SK-N-SH treated with all-trans-retinoic acid at 6 μM for 48 hours (cell line): ENCODE measurements around the gene HELQ.

Source experiments
- ATAC-seq: fragments of 200-7000 bp; cut with Tn5 transposase; 3 replicates; pipeline ENCODE4 v1.9.1; 2020; ENCODE audit warnings: mild to moderate bottlenecking, moderate library complexity
- ARNTL ChIP-seq: fragments of 450-650 bp; formaldehyde crosslinking; IDR thresholded peaks from 2 replicates; pipeline ENCODE4 v1.5.0; 2020; ENCODE audit warnings: low read depth, mild to moderate bottlenecking, moderate library complexity, borderline replicate concordance
- BACH2 ChIP-seq: fragments of 250-450 bp; sonication (Bioruptor Pico); IDR thresholded peaks from 2 replicates; pipeline ENCODE4 v1.9.0; 2021; ENCODE audit warnings: mild to moderate bottlenecking, borderline replicate concordance
- CSDC2 ChIP-seq: fragments of 250-450 bp; sonication (Bioruptor Pico); IDR thresholded peaks from 2 replicates; pipeline ENCODE4 v1.5.0; 2020; ENCODE audit warnings: mild to moderate bottlenecking, moderate library complexity
- ESRRG ChIP-seq: fragments of 250-450 bp; sonication (Bioruptor Pico); IDR thresholded peaks from 2 replicates; pipeline ENCODE4 v1.6.1; 2021; ENCODE audit warnings: mild to moderate bottlenecking
- GLIS3 ChIP-seq: fragments of 250-450 bp; sonication (Bioruptor Pico); IDR thresholded peaks from 2 replicates; pipeline ENCODE4 v1.5.0; 2020; ENCODE audit warnings: mild to moderate bottlenecking, moderate library complexity
- ISL1 ChIP-seq: fragments of 250-450 bp; sonication (Bioruptor Pico); IDR thresholded peaks from 2 replicates; pipeline ENCODE4 v2.1.2; 2022; ENCODE audit warnings: mild to moderate bottlenecking, moderate library complexity
- OSR1 ChIP-seq: fragments of 250-450 bp; sonication (Bioruptor Pico); IDR thresholded peaks from 2 replicates; pipeline ENCODE4 v1.8.0; 2022; ENCODE audit warnings: moderate library complexity, mild to moderate bottlenecking, inconsistent platforms
- PPARA ChIP-seq: fragments of 250-450 bp; sonication (Bioruptor Pico); IDR thresholded peaks from 2 replicates; pipeline ENCODE4 v1.5.0; 2020; ENCODE audit warnings: mild to moderate bottlenecking, borderline replicate concordance
- RARB ChIP-seq: fragments of 250-450 bp; sonication (Bioruptor Pico); IDR thresholded peaks from 2 replicates; pipeline ENCODE4 v1.8.0; 2021; ENCODE audit warnings: mild to moderate bottlenecking, moderate library complexity
- TCF4 ChIP-seq: fragments of 250-450 bp; sonication (Bioruptor Pico); IDR thresholded peaks from 2 replicates; pipeline ENCODE4 v1.8.0; 2021; ENCODE audit warnings: mild to moderate bottlenecking, moderate library complexity, borderline replicate concordance
- TOX ChIP-seq: fragments of 250-450 bp; sonication (Bioruptor Pico); IDR thresholded peaks from 2 replicates; pipeline ENCODE4 v1.8.0; 2021; ENCODE audit warnings: mild to moderate bottlenecking, moderate library complexity, borderline replicate concordance
- ZC3H10 ChIP-seq: fragments of 250-450 bp; sonication (Bioruptor Pico); IDR thresholded peaks from 2 replicates; pipeline ENCODE4 v1.5.1; 2021; ENCODE audit warnings: mild to moderate bottlenecking, moderate library complexity
- ZFP3 ChIP-seq: fragments of 250-450 bp; sonication (Bioruptor Pico); IDR thresholded peaks from 2 replicates; pipeline ENCODE4 v1.5.0; 2020; ENCODE audit warnings: mild to moderate bottlenecking, moderate library complexity
- ZFP30 ChIP-seq: fragments of 450-650 bp; formaldehyde crosslinking; IDR thresholded peaks from 2 replicates; pipeline ENCODE4 v1.5.0; 2022; ENCODE audit warnings: mild to moderate bottlenecking, moderate library complexity
- ZNF565 ChIP-seq: fragments of 450-650 bp; formaldehyde crosslinking; conservative IDR thresholded peaks from 2 replicates; pipeline ENCODE4 v1.5.0; 2020; ENCODE audit warnings: low read depth, mild to moderate bottlenecking, moderate library complexity
- ZNF70 ChIP-seq: fragments of 450-650 bp; formaldehyde crosslinking; IDR thresholded peaks from 2 replicates; pipeline ENCODE4 v1.5.0; 2020; ENCODE audit warnings: mild to moderate bottlenecking, moderate library complexity
- ZNF8 ChIP-seq: fragments of 450-650 bp; formaldehyde crosslinking; IDR thresholded peaks from 2 replicates; pipeline ENCODE4 v1.5.0; 2020; ENCODE audit warnings: mild to moderate bottlenecking, moderate library complexity
- TF ChIP-seq, protein P1 (sequence below): fragments of 250-450 bp; sonication (Bioruptor Pico); IDR thresholded peaks from 2 replicates; pipeline ENCODE4 v1.5.1; 2021; ENCODE audit warnings: mild to moderate bottlenecking, moderate library complexity
- TF ChIP-seq, protein P2 (sequence below): fragments of 250-450 bp; sonication (Bioruptor Pico); IDR thresholded peaks from 2 replicates; pipeline ENCODE4 v1.8.0; 2021; ENCODE audit warnings: low read depth, mild to moderate bottlenecking, moderate library complexity, borderline replicate concordance
- TF ChIP-seq, protein P3 (sequence below): fragments of 250-450 bp; sonication (Bioruptor Pico); IDR thresholded peaks from 2 replicates; pipeline ENCODE4 v1.5.1; 2020; ENCODE audit warnings: low read depth, mild to moderate bottlenecking, moderate library complexity
- TF ChIP-seq, protein P4 (sequence below): fragments of 250-450 bp; sonication (Bioruptor Pico); IDR thresholded peaks from 2 replicates; pipeline ENCODE4 v1.8.0; 2020; ENCODE audit warnings: mild to moderate bottlenecking, moderate library complexity, borderline replicate concordance

The HELQ gene

DNA sequence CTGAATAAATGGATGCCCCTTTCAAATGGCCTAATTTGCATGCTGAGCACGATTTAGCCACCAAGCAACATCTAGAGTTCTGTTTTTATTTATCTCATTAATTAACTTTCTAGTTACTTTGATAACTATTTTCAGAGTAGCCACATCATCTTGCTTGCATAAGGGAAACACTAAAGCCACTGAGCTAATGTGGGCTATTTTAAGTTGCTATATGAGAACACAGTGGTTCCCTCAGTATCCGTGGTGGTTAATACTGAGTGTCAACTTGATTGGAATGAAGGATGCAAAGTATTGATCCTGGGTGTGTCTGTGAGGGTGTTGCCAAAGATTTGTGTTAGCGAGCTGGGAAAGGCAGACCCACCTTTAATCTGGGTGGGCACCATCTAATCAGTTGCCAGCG is 95.6 kb downstream of the HELQ start:
- TF ChIP-seq ZFP30 (CRISPR knock-in tag) (no peak), GLIS3 (no peak), TCF4 (no peak), PPARA (CRISPR knock-in tag) (no peak), ZNF70 (CRISPR knock-in tag) (no peak), ISL1 (CRISPR knock-in tag) (no peak), OSR1 (no peak), ARNTL (CRISPR knock-in tag) (no peak), ZNF565 (no peak), BACH2 (CRISPR knock-in tag) (no peak), RARB (no peak), ZFP3 (no peak), ZNF8 (CRISPR knock-in tag) (no peak), ZC3H10 (no peak), CSDC2 (CRISPR knock-in tag) (no peak), ESRRG (no peak)
- TF ChIP-seq, protein P1, sequence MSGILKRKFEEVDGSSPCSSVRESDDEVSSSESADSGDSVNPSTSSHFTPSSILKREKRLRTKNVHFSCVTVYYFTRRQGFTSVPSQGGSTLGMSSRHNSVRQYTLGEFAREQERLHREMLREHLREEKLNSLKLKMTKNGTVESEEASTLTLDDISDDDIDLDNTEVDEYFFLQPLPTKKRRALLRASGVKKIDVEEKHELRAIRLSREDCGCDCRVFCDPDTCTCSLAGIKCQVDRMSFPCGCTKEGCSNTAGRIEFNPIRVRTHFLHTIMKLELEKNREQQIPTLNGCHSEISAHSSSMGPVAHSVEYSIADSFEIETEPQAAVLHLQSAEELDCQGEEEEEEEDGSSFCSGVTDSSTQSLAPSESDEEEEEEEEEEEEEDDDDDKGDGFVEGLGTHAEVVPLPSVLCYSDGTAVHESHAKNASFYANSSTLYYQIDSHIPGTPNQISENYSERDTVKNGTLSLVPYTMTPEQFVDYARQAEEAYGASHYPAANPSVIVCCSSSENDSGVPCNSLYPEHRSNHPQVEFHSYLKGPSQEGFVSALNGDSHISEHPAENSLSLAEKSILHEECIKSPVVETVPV (CRISPR knock-in tag), result no peak
- TF ChIP-seq, protein P2, sequence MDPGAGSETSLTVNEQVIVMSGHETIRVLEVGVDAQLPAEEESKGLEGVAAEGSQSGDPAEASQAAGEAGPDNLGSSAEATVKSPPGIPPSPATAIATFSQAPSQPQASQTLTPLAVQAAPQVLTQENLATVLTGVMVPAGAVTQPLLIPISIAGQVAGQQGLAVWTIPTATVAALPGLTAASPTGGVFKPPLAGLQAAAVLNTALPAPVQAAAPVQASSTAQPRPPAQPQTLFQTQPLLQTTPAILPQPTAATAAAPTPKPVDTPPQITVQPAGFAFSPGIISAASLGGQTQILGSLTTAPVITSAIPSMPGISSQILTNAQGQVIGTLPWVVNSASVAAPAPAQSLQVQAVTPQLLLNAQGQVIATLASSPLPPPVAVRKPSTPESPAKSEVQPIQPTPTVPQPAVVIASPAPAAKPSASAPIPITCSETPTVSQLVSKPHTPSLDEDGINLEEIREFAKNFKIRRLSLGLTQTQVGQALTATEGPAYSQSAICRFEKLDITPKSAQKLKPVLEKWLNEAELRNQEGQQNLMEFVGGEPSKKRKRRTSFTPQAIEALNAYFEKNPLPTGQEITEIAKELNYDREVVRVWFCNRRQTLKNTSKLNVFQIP (CRISPR knock-in tag), result no peak
- TF ChIP-seq, protein P3, sequence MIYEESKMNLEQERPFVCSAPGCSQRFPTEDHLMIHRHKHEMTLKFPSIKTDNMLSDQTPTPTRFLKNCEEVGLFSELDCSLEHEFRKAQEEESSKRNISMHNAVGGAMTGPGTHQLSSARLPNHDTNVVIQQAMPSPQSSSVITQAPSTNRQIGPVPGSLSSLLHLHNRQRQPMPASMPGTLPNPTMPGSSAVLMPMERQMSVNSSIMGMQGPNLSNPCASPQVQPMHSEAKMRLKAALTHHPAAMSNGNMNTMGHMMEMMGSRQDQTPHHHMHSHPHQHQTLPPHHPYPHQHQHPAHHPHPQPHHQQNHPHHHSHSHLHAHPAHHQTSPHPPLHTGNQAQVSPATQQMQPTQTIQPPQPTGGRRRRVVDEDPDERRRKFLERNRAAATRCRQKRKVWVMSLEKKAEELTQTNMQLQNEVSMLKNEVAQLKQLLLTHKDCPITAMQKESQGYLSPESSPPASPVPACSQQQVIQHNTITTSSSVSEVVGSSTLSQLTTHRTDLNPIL (CRISPR knock-in tag), result no peak
- TF ChIP-seq, protein P4, sequence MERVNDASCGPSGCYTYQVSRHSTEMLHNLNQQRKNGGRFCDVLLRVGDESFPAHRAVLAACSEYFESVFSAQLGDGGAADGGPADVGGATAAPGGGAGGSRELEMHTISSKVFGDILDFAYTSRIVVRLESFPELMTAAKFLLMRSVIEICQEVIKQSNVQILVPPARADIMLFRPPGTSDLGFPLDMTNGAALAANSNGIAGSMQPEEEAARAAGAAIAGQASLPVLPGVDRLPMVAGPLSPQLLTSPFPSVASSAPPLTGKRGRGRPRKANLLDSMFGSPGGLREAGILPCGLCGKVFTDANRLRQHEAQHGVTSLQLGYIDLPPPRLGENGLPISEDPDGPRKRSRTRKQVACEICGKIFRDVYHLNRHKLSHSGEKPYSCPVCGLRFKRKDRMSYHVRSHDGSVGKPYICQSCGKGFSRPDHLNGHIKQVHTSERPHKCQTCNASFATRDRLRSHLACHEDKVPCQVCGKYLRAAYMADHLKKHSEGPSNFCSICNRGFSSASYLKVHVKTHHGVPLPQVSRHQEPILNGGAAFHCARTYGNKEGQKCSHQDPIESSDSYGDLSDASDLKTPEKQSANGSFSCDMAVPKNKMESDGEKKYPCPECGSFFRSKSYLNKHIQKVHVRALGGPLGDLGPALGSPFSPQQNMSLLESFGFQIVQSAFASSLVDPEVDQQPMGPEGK (CRISPR knock-in tag), result no peak
- TF ChIP-seq, all 23 proteins: peak for 0
- no peak for ATAC-seq

DNA sequence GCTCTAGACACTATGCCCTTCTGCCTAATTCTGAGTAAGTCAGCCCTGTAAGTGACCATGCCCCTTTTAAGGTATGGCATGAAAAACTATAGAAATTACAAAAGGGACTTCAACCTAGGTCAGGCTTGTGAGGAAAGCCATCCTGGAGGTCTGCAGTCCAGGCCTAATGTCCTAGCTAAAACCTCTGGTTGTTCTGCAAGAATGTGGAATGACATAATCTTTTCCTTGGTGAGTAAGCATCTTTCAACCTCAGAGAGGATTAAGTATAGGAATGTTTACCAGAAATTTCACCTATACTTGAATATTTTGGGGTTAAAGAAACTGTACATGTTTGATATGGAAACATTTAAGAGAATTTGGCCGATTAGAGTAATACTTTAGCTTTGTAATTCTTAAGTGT is 97.2 kb downstream of the HELQ start:
- TF ChIP-seq ZNF8 (CRISPR knock-in tag), result no peak
- TF ChIP-seq ARNTL (CRISPR knock-in tag), result no peak
- TF ChIP-seq, protein P3 (CRISPR knock-in tag), result no peak
- TF ChIP-seq ZFP30 (CRISPR knock-in tag), result no peak
- no peak for TF ChIP-seq BACH2 (CRISPR knock-in tag)
- TF ChIP-seq GLIS3, result no peak
- no peak for TF ChIP-seq TOX (CRISPR knock-in tag)
- TF ChIP-seq TCF4, result no peak
- no peak for TF ChIP-seq ZNF70 (CRISPR knock-in tag)
- TF ChIP-seq ZFP3, result no peak
- TF ChIP-seq, protein P2 (CRISPR knock-in tag), result no peak
- TF ChIP-seq OSR1, result no peak
- ATAC-seq, result peak; percentile 55
